Breast epithelium (tissue), 3 donors: ENCODE measurements around the gene KIT.

Experiments used
- CTCF ChIP-seq, 3 donors: fragments of 450-650 bp; IDR thresholded peaks; one replicate each; pipeline ENCODE4 v1.5.1; 2016 to 2017; ENCODE audit warnings: antibody characterized with exemption in 3 of 3, mild to moderate bottlenecking in 3 of 3, moderate library complexity in 3 of 3
- POLR2A ChIP-seq: fragments of 450-650 bp; IDR thresholded peaks from one replicate; pipeline ENCODE4 v1.6.1; 2016; ENCODE audit warnings: antibody characterized with exemption, mild to moderate bottlenecking, moderate library complexity
- POLR2AphosphoS5 ChIP-seq, 3 donors: sonication (generic); formaldehyde crosslinking; IDR thresholded peaks; one replicate each; pipeline ENCODE4 v1.6.1; 2017; ENCODE audit warnings: antibody characterized with exemption in 3 of 3

GRCh38 chr4:54643172-54643571, 14.6 kb upstream of the KIT start:
- TF ChIP-seq POLR2A (no peak), CTCF (IDR thresholded peaks at IDR 0.05) (no peak), POLR2AphosphoS5 (IDR thresholded peaks at IDR 0.05) (no peak)
